SKM-1 treated with dmso at 0.1 percent for 144 hours (cell line): ENCODE measurements around the gene SPRED2.

Experiments
- DNase-seq: peaks from one replicate; lab custom pipeline; 2025; ENCODE audit not compliant: unreplicated experiment; lab: John Stamatoyannopoulos, UW

Gene SPRED2

GRCh38 chr2:65416321-65416720 lies 16.1 kb downstream of the SPRED2 start:
- no peak for DNase-seq

- no peak for DNase-seq
These were observed 17.3 kb downstream of the SPRED2 start for GRCh38 chr2:65415091-65415490.

GRCh38 chr2:65413610-65414009 lies 18.8 kb downstream of the SPRED2 start:
- no peak for DNase-seq

GRCh38 chr2:65413106-65413505 lies 19.3 kb downstream of the SPRED2 start:
- no peak for DNase-seq

- no peak for DNase-seq
These were observed 21.2 kb downstream of the SPRED2 start for GRCh38 chr2:65411056-65411795.

GRCh38 chr2:65409045-65409444 lies 23.4 kb downstream of the SPRED2 start:
- DNase-seq, result no peak

GRCh38 chr2:65407240-65407639 lies 25.2 kb downstream of the SPRED2 start:
- no peak for DNase-seq

GRCh38 chr2:65404988-65405697 lies 27.3 kb downstream of the SPRED2 start:
- DNase-seq, result no peak

GRCh38 chr2:65403529-65403915 lies 28.9 kb downstream of the SPRED2 start:
- no peak for DNase-seq

- no peak for DNase-seq
These were observed 29.4 kb downstream of the SPRED2 start for GRCh38 chr2:65402780-65403528.

- DNase-seq, result no peak
These were observed 30.1 kb downstream of the SPRED2 start for GRCh38 chr2:65402323-65402722.

GRCh38 chr2:65397122-65397521 lies 35.3 kb downstream of the SPRED2 start:
- DNase-seq, result no peak

GRCh38 chr2:65396348-65397026 lies 35.9 kb downstream of the SPRED2 start:
- no peak for DNase-seq

GRCh38 chr2:65395621-65396347 lies 36.6 kb downstream of the SPRED2 start:
- DNase-seq, result no peak

GRCh38 chr2:65393743-65394422 lies 38.5 kb downstream of the SPRED2 start:
- peak; percentile 17 for DNase-seq

GRCh38 chr2:65393046-65393445 lies 39.4 kb downstream of the SPRED2 start:
- no peak for DNase-seq

GRCh38 chr2:65392609-65393008 lies 39.8 kb downstream of the SPRED2 start:
- DNase-seq, result no peak

GRCh38 chr2:65390134-65390533 lies 42.3 kb downstream of the SPRED2 start:
- DNase-seq, result no peak

- DNase-seq, result no peak
These were observed 42.9 kb downstream of the SPRED2 start for GRCh38 chr2:65389476-65389875.
